GM19328 (cell line): Measurements from ENCODE around the gene STXBP6.

Experiments used
- ATAC-seq: cut with Tn5 transposase; IDR thresholded peaks from one replicate; pipeline ENCODE4 v1.9.1; 2021; ENCODE audit warnings: mild to moderate bottlenecking, moderate library complexity; ENCODE audit not compliant: unreplicated experiment

Gene STXBP6

GRCh38 chr14:24920265-24921075 lies 129.5 kb downstream of the STXBP6 start:
- no peak for ATAC-seq

- no peak for ATAC-seq
Observed at GRCh38 chr14:24918822-24919221, 131.1 kb downstream of the STXBP6 start.

DNA sequence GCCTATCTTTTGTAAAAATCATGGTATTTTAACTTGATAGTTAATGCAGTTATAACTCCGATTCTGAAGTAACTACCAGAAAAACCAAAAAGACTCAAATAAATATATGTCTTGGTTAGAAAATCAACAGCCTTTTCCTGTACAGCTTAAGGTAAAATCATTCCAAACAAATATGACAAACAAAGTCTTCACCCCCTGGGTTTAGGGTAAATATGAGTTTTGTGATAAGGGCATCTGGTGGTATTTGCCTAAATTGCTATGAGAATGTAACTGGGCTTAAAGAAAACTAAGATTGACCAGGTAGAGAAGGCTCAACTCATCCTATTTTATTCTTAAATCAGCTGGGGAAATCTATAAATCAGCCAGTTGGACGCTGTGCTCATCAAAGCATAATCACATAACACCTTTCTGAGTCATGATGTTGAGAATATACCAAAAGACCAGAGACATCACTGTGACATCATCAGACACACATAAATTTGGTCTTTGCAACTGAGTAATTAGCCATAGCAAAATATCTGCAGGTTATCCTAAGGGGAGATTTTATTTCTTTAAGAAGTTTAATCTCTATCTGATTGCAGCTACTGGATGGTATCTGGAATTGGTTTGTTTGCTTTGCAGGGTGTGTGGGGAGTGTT lies 133.9 kb downstream of the STXBP6 start:
- no peak for ATAC-seq

- ATAC-seq, result no peak
Observed at GRCh38 chr14:24915403-24915921, 134.5 kb downstream of the STXBP6 start.

DNA sequence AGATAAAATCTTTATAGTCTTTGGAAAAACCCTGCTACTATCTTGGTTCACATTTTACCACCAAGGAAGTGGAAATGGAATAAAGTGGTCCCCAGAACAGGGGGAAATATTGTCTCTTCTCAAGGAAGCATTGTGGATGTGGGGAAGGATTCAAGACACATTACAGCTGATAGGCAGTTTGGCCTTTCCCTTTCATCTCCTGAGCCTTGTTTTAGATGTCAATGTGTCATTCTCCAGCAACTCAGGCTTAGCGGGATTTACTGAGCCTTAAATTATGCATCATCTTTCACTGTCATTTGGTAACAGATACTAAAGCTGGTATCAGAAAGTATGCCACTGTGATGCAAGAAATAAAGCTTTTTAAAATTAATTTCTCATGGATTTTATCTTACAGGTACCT lies 136.2 kb downstream of the STXBP6 start:
- no peak for ATAC-seq

DNA sequence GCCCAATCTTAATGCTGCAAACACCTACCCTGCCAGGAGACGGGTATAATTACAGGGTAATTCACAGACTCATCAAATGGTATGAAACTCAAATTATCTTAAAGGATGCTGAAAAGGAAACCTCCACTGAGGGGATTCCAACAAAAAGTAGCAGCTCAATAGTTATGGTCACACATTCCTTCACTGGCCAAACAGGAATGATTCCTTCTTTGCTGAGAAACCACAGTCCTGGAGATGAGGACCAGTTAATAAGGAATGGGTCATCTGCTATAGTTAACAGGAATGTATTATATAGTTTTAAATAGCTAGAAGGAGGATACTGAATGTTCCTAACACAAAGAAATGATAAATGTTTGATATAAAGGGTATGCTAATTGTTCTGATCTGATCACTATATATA lies 136.9 kb downstream of the STXBP6 start:
- ATAC-seq, result no peak

DNA sequence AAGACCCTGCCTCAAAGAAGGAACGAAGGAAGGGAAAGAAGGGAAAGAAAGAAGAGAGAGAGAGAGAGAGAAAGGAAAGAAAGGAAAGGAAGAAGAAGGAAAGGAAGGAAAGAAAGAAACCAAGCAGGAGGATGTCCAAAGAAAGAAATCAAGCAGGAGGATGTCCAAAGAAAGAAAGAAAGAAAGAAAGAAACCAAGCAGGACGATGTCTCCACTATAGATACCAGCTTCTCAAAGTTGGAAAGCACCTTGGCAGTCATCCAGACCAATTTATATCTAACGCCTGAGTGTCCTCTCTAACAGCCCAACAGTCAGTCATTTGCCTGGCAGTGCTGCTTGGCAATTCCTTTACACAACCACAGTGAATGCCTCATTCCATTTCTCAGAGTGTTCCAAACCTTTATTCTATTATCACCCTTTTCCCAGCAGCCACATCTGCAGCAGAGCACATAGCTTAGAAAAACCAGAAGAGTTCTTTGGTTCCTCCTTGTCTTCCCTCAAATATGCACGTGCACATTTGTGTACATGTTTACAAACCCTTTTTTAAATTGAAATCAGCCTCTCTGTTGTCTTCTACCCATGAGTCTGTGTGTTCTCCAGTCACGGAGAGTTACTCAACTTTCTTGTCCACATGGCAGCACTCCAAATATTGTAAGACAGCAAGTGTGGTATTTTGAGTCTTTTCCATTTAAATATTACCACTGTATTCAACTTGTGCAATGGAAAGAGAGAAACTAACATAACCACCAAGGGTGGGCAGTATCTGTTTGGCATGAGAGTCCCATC lies 138.4 kb downstream of the STXBP6 start:
- ATAC-seq, result no peak

- ATAC-seq, result no peak
Observed at GRCh38 chr14:24910408-24910986, 139.4 kb downstream of the STXBP6 start.

GRCh38 chr14:24909523-24910302 lies 140.2 kb downstream of the STXBP6 start:
- no peak for ATAC-seq

DNA sequence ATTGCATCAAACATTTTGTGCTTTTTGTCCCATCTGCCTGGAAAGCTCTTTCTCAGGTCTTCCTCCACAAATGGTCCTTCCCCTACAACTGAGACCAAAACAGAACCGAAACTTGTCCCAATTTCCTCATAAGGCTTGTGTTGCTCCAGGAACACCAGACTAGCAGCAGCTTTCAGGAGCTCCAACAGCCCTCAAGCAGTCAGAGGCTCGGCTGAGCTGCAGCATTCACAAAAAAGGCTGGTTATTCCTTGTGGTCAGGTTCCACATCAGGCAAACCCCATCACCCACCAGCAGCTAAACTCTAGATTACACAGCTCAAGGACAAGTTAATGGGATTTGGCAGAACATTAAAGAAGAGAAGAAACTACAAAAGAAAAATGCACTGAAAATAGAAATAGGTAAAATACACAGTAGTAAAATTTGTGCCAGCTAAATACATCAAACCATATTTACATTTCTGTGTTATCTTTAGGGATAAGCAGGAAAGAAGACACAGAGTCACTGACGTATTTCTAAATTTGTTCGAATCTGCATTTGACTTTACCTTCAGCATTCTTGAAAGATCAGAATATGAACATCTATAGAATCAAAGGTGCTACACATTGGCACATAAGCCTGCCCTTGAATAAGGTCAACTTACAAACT lies 141.2 kb downstream of the STXBP6 start:
- ATAC-seq, result no peak

DNA sequence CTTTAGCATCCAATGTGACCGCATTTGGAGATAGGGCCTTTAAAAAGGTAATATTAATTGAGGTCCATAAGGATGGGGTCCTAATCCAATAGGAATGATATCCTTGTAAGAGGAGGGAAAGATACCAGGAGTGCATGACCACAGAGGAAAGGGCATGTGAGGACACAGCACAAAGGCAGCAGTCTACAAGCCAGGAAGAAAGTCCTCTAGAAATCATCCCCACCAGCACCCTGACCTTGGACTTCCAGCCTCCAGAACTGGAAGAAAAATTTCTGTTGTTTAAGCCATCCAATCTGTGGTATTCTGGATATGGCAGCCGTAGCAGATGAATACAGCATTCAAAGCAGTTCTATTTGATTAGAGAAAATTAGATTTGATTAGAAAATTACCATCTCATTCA lies 145.4 kb downstream of the STXBP6 start:
- ATAC-seq, result no peak

DNA sequence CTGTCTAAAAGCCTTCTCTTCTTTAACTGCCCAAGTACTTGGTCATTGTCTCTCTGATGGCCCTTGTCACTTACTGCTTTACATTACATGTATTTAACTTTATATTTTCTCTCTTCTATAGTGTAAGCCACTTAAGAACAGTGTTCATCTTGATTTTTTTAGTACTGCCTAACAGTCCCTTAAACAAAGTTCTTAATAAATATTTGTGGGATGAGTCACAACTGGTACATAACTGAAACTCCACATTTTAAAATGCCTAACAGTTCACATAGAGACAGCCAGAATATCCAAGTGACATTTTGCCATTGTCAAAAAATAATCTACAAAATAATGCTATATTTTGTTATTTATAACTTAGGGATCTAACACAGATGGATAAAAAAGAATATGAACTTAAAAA lies 146.6 kb downstream of the STXBP6 start:
- no peak for ATAC-seq

DNA sequence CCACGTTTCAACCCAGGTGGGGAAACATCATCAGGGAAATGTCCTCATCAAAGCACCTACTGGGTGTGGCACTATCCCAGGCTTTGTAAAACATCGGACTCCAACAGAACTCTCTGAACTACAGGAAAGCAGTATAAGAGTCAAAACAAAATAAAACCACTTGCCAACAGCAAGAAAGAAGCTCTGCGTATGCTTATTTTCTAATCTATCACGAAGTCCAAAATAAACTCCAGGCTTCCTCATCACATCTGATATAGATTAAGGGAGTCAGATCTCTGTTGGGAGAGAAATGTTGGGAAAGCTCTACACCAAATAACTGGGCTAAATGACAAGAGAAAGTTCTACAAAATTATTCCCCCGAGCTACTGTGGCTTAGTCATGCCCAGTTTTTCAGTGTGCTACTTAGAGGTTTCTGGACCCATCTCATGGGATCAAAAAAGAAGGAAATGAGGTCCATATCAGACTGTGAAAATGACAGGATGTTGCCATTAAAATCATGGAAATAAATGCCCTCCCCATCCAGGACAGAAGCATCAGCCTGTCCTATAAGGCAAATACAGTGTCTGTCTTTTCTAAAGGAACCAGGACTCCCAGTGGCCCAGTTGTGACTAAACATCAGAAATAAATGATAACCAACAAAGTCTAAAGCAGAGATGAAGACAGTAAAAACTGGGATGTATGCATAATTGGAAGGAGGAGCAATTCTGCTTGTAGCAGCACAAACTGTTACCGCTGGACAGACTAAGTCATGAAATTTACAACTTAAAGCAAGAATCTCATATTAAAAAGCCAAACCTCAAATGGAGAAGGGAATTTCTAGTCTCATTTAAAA lies 149.5 kb downstream of the STXBP6 start:
- ATAC-seq, result no peak

DNA sequence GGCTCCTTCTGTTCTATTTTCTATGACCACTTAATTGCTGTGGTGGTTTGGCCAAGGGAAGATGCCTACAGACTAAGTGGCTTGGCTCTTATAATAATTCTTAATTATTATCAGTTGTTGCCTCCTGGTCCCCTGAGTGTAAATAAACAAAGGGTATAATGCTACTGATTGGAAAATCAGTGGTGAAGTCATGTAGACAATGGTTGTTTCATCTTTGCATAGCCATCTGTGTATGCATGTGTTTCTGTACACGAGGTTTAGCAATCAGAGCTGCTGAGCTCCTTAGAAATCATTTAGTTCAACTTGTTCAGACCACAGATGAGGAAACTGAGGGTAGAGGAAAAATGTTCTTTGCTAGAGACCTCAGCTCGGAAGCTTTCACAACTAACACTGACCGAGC lies 152.2 kb downstream of the STXBP6 start:
- ATAC-seq, result no peak

DNA sequence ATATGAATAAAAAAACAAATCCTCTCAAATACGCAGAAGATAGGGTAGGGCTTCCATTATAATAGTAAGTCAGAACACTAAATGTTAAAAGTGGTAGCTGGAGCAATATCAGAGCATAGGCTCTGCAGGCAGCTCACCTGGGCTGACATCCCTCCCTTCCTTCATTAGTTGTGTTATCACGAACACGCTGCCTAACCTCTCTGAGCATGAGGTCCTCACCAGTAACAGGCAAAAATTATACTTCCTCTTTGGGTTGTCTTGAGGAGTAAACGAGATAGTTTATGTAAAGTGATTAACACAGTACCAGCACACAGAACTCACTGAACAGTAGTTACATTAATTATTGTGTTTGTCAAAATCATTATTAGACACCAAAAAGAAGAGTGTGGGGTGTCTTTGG lies 154.3 kb downstream of the STXBP6 start:
- no peak for ATAC-seq

DNA sequence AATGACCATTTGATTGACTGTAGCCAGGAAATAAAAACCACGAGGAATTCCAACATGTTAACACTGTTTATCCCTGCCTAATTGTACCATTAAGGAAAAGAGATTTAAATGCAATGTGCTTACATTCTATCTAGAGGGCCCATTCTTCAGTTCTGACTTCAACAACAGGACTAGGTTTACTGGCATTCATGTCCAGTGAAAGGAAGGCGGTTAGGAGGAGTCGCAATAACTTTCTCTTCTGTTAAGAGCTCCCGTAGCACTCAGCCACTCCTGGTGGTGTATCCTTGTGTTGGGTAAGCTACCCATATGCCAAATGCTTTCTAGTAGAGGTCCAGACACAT lies 154.7 kb downstream of the STXBP6 start:
- ATAC-seq, result no peak

- no peak for ATAC-seq
Observed at GRCh38 chr14:24894583-24895242, 155.2 kb downstream of the STXBP6 start.

GRCh38 chr14:24892497-24893051 lies 157.4 kb downstream of the STXBP6 start:
- no peak for ATAC-seq
